Suprapubic skin (tissue), 4 donors: Measurements from ENCODE around the gene C13orf46. TPM values are rescaled to one million over a fixed set of nuclear protein-coding genes. Genes with fewer than 3 reads are reported as not detected.
A peak's percentile ranks its signal among the peaks of the same experiment; 100 is the strongest.

ENCODE experiments used
- DNase-seq, 2 donors: peaks; one replicate each; pipeline ENCODE4 v3.0.0-alpha.2; 2019; ENCODE audit warnings: low spot score in 2 of 2
- H3K27ac ChIP-seq: fragments of 200-600 bp; sonication (generic); one replicate; pipeline ENCODE4 v1.5.1; 2019
- H3K27me3 ChIP-seq: fragments of 200-600 bp; sonication (generic); one replicate; pipeline ENCODE4 v1.5.1; 2019
- H3K36me3 ChIP-seq: fragments of 200-600 bp; sonication (generic); one replicate; pipeline ENCODE4 v1.5.1; 2019
- H3K4me1 ChIP-seq: fragments of 200-600 bp; sonication (generic); one replicate; pipeline ENCODE4 v1.5.1; 2019
- H3K4me3 ChIP-seq: fragments of 200-600 bp; sonication (generic); one replicate; pipeline ENCODE4 v1.5.1; 2019; ENCODE audit warnings: mild to moderate bottlenecking
- H3K9me3 ChIP-seq: fragments of 200-600 bp; sonication (generic); one replicate; pipeline ENCODE4 v1.5.1; 2019
- EP300 ChIP-seq: sonication (generic); formaldehyde crosslinking; IDR thresholded peaks from one replicate; pipeline ENCODE4 v1.6.1; 2017; ENCODE audit warnings: antibody characterized with exemption
- POLR2A ChIP-seq, 2 donors: fragments of 450-650 bp; IDR thresholded peaks; one replicate each; pipeline ENCODE4 v1.6.1; 2017; ENCODE audit warnings: antibody characterized with exemption in 2 of 2, mild to moderate bottlenecking in 2 of 2, moderate library complexity in 2 of 2
- POLR2AphosphoS5 ChIP-seq, 3 donors: sonication (generic); formaldehyde crosslinking; IDR thresholded peaks; one replicate each; pipeline ENCODE4 v1.6.1; 2017; ENCODE audit warnings: antibody characterized with exemption in 3 of 3
- WGBS: methylation state at CpG from one replicate; pipeline ENCODE4 v1.1.5; 2018; 5-methylcytosine and 5-hydroxymethylcytosine counted together
- total RNA-seq, 4 donors: library from RNA; depleted of rRNA; stranded (reverse); fragments of >200 nt; gene quantifications; one replicate each; pipeline ENCODE4 v1.1.0, GENCODE V29; 2016
- TF ChIP-seq, protein P1 (sequence below), 2 donors: fragments of 200-600 bp in 1 of 2; fragments of 450-650 bp in 1 of 2; sonication (generic) in 1 of 2; IDR thresholded peaks; one replicate each; pipeline ENCODE4 v1.5.1; 2016 to 2019; ENCODE audit warnings: antibody characterized with exemption in 2 of 2, mild to moderate bottlenecking in 1 of 2, moderate library complexity in 1 of 2

The C13orf46 gene
- total RNA-seq, 4 donors from 2014 or later, result 0.16 to 1.4 (median 0.53) TPM

DNA sequence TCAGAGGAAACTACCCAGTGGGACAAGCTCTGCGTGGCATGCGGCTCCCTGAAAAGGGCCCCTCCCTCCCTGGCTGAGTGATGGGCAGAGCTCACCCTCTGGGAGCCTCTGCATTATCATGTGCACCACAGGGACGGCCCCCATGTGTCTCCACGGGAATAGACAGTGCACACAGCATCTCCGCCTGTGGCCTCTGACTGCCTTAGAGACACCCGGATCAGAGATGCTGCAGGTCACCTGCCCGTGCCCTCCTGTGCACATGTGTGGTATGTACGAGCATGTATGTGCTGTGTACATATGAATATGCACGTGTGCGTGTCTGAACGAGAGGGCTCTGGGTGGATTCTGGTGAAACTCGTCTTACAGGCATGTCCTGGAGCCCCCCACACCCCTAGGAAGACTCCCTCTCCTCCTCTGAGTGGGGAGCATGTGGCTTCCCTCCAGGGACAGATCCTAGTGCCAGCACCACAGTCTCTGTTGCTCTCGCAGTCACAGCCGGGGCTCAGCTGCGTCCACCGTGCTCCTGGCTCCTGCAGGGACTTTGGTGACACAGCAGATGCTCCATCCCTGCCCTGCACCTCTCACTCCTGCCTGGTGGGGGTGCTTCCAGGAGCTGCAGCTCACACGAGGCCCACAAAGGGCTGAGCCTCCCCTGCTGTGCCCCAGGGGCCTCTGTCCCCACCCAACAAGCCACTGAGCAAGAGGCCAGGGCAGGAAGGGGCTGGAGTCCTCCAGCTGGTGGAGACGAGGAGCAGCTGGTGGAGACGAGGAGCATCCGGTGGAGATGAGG, 19.6 kb downstream of the C13orf46 start:
- Histone ChIP-seq H3K4me1 (peaks cover 11% of the 10 kb centered on the region), H3K27me3 (no peaks in the 10 kb centered on the region), H3K27ac (no peak overlapping the region), H3K36me3 (no peaks in the 10 kb centered on the region), H3K9me3 (no peaks in the 10 kb centered on the region), H3K4me3 (no peak overlapping the region)
- peak in 1 of 2 donors; percentile 46 for DNase-seq
- 71% methylated on average over 16 of the region's 20 CpGs for WGBS
- TF ChIP-seq POLR2AphosphoS5 (IDR thresholded peaks at IDR 0.05) (no peak), EP300 (no peak), POLR2A (IDR thresholded peaks at IDR 0.05) (no peak)
- TF ChIP-seq, protein P1, sequence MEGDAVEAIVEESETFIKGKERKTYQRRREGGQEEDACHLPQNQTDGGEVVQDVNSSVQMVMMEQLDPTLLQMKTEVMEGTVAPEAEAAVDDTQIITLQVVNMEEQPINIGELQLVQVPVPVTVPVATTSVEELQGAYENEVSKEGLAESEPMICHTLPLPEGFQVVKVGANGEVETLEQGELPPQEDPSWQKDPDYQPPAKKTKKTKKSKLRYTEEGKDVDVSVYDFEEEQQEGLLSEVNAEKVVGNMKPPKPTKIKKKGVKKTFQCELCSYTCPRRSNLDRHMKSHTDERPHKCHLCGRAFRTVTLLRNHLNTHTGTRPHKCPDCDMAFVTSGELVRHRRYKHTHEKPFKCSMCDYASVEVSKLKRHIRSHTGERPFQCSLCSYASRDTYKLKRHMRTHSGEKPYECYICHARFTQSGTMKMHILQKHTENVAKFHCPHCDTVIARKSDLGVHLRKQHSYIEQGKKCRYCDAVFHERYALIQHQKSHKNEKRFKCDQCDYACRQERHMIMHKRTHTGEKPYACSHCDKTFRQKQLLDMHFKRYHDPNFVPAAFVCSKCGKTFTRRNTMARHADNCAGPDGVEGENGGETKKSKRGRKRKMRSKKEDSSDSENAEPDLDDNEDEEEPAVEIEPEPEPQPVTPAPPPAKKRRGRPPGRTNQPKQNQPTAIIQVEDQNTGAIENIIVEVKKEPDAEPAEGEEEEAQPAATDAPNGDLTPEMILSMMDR (IDR thresholded peaks at IDR 0.05), result no peak

DNA sequence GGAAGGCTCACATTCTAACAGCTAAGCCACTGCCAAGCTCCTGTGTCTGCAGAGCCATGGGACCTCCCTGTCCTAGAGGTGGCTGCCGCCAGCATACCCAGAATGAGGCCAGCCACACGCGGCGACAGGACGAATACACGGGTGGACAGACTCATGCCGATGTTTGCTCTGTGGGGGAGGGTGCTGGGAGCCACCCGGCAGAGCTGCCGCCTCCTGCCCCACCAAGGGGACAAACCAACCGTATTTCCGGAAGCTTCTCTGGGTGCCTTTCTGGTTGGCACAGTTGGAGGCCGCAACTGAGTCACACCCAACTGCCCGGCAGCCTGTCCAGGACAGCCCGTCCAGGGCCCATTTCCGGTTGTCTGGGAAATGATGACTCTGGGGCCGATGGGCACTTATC, 20.3 kb downstream of the C13orf46 start:
- Histone ChIP-seq H3K36me3 (no peaks in the 10 kb centered on the region), H3K9me3 (no peaks in the 10 kb centered on the region), H3K4me3 (no peak overlapping the region), H3K27ac (no peak overlapping the region), H3K4me1 (peaks cover 11% of the 10 kb centered on the region), H3K27me3 (no peaks in the 10 kb centered on the region)
- TF ChIP-seq POLR2A (IDR thresholded peaks at IDR 0.05) (no peak), EP300 (no peak), POLR2AphosphoS5 (IDR thresholded peaks at IDR 0.05) (no peak)
- TF ChIP-seq, protein P1 (IDR thresholded peaks at IDR 0.05), result no peak
- peak in 1 of 2 donors; percentile 47 for DNase-seq
- WGBS, result 86% methylated on average over 14 of the region's 16 CpGs

DNA sequence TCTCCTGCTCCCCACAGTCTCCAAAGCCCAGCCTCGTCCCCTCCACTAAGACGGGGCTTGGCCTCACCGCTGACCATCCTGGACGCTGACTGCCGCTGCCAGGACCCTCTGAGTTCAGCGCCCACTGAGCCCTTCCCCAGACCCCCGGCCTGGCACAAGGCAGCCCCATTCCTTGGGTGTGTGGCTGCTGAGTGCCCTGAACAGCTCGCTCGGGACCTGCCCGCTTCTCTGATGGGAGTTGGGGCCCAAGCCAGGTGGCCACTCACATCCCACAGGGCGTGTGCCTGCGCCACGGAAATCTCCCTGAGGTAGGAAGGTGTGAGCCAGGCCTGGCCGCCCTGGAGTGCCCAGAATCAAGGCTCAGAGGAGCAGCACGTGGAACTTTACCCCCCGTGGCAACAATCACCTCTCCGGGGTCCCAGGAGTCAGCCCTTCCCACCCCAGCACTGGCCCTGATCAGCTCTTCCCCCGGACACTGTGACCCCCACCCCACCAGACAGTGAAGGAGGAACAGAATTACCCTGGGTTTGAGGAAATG, 20.8 kb downstream of the C13orf46 start:
- 88% methylated on average over 9 of the region's 18 CpGs for WGBS
- no peaks in the 10 kb centered on the region for H3K9me3 ChIP-seq
- TF ChIP-seq POLR2AphosphoS5 (IDR thresholded peaks at IDR 0.05), result no peak
- TF ChIP-seq POLR2A (IDR thresholded peaks at IDR 0.05), result no peak
- TF ChIP-seq, protein P1 (IDR thresholded peaks at IDR 0.05), result no peak
- TF ChIP-seq EP300, result no peak
- no peak overlapping the region for H3K27ac ChIP-seq
- no peaks in the 10 kb centered on the region for H3K27me3 ChIP-seq
- H3K4me3 ChIP-seq, result no peak overlapping the region
- no peak for DNase-seq
- H3K4me1 ChIP-seq, result peaks cover 11% of the 10 kb centered on the region
- H3K36me3 ChIP-seq, result no peaks in the 10 kb centered on the region

DNA sequence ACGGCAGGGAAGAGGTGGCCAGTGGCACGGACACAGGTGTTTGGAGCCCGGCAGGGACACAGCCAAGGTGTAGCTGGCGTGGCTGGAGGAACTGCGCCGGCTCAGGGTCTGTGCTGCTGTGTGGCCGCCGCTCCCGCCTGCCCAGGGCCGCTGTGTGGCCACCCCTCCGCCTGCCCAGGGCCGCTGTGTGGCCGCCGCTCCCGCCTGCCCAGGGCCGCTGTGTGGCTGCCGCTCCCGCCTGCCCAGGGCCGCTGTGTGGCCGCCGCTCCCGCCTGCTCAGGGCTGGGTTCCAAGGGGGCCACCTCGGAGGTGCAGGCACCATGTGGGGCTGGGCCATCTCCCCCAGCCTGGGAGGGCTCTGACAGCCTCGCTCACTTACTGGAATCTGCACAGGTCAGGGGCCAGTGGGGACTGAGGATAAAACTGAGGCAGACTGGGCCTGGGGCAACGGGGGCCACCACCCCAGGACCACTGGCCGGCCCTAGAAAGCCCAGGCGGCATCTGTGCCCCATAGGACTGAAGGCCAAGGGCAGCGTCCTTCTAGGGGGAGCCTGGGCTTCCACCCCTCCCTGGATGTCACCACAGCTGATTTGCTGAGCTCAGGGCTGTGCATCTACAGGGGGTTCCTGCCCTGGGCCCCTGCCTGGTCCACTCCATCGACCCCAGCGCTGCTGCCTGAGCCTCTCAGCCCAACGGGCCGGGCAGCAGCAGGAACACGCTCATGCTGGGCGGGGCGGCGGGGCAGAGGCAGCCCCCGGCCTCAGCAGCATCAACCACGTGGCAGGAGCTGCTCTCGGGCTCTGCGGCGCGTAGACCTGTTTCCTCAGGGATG, 21.5 kb downstream of the C13orf46 start:
- Histone ChIP-seq H3K36me3 (no peaks in the 10 kb centered on the region), H3K9me3 (no peaks in the 10 kb centered on the region), H3K4me1 (peaks cover 16% of the 10 kb centered on the region), H3K27ac (no peak overlapping the region), H3K27me3 (no peaks in the 10 kb centered on the region), H3K4me3 (no peak overlapping the region)
- 90% methylated on average over 19 of the region's 42 CpGs for WGBS
- DNase-seq, result peak in 1 of 2 donors; percentile 64
- TF ChIP-seq EP300 (no peak), POLR2A (IDR thresholded peaks at IDR 0.05) (no peak), POLR2AphosphoS5 (IDR thresholded peaks at IDR 0.05) (no peak)
- TF ChIP-seq, protein P1 (IDR thresholded peaks at IDR 0.05), result no peak
